ENCODE data around the gene TNS1. TPM values are rescaled to one million over a fixed set of nuclear protein-coding genes. Genes with fewer than 3 reads are reported as not detected.

Gene TNS1
- total RNA-seq, 1 experiment from 2014 or later = not detected

DNA sequence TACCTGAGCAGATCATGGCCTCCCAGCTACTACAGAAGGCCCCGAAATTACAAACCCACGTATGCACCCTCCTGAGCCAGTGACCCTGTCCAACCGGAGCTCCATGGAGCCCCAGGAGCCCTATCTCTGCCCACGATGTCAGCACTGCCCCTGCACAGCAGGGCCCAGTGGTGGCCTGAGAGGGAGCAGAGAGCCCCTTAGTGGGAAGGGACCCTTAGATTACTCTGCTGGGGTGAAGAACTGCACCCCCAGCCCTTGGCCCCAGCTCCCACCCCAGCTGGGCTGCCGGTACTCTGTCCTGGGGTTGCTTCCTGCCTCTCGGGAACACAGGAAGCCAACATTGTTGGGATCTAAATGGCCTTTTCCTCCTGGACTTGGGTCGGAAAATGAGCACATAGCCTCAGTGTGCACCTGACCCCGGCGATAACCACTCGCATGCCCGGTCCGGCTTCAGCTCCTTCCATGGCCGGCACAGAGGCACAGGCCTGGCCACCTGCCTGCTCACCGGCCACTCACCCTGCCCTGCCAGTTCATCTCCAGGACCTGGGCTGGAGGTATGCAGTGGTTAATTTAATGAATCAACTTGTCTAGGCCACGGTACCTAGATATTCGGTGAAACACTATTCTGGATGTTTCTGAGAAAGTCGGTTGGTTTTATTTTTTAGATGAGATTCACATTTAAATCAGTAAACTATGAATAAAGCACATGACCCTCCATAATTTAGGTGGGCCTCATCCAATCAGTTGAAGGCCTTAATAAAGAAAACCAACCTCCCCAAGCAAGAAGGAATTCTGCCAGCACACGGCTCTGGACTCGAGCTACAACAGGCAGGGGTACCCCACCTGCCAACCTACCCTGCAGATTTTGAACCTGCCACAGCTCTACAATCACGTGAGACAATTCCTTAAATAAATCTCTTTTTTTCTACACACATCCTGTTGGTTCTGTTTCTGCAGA, 19.2 kb downstream of the TNS1 start:
- no peak for DNase-seq (ENCODE audit: extremely low read depth, low read depth)

DNA sequence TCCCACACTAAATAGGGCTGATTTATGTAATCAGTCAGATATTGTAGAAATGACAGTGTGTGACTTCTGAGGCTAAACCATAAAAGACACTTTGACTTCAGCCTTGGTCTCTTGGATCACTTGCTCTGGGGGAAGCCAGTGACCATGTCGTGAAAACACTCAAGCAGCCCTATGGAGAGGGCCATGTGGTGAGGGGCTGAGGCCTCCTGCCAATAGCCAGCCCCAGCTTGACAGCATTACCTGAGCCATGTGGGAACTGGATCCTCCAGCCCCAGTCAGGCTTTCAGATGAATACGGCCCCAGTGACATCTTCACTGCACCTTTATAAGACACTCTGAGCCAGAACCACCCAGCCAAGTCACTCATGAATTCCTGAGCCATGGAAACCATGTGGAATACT, 20.8 kb downstream of the TNS1 start:
- DNase-seq (ENCODE audit: extremely low read depth, low read depth) = no peak

DNA sequence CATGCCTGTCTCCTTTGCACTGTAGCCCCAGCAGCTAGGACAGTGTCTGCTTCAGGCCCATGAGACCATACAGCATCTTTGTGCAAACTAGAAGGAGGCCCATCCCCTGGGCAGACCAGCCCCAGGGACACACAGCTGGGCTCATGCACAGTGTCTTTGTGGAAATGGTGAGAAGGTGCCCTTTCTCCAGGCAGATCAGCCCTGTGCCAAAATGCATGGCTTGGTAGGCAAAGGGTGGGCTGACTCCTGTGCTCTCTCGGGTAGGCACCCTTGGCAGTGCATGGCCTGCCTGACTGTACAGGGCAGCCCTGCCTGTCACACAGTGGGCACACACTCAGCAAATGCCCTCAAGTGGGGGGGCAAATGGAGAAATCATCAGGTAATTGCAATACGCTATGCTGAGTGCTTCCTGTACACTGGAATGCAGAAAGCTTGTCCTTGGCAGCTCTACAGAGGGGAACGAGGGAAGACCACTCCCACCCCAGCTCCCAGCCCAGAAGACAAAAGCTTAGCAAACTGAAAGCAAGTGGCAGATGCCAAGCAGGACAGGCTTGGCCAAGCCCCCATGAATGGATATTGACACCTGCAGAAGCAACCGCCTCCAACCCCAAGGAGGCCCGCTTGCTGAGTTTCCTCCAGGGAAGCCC, 21.6 kb downstream of the TNS1 start:
- no peak for DNase-seq (ENCODE audit: extremely low read depth, low read depth)

DNA sequence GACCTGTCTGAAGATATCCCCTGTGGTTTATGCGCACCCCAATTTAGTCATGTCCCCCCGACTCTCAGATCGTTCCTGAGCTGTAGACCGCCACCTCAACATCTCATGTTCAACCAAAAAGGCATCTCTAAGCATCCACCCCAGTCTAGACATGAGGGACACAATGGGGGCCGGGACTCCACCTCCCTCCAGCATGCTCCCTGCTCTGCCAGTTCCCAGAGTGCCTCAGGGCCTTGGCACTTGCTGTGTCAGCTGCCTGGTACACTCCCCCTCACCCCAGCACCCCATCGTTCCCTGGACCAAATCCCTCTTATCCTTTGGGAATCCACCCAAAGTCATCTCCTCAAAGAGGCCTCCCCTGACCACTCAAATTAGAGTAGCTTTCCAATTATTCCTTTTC, 22.2 kb downstream of the TNS1 start:
- DNase-seq (ENCODE audit: extremely low read depth, low read depth) = no peak

DNA sequence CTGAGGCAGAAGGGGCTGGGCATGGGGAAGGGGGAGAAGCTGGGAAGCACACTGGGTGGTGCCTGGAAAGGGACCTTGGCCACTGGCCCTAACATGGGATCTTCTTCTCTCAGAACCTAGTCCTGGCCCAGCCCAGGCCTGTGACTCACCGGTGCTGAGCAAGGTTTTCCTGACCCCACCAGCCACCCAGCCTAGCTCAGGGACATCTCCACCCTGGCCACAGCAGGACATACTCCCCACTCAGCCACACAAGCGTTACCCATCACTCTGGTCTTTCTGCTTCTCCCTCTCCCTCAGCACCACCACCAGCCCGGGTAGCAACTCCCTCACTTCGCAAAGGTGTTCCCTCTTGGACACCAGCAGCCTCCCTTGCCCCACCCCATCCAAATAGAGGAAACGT, 22.8 kb downstream of the TNS1 start:
- no peak for DNase-seq (ENCODE audit: extremely low read depth, low read depth)

DNA sequence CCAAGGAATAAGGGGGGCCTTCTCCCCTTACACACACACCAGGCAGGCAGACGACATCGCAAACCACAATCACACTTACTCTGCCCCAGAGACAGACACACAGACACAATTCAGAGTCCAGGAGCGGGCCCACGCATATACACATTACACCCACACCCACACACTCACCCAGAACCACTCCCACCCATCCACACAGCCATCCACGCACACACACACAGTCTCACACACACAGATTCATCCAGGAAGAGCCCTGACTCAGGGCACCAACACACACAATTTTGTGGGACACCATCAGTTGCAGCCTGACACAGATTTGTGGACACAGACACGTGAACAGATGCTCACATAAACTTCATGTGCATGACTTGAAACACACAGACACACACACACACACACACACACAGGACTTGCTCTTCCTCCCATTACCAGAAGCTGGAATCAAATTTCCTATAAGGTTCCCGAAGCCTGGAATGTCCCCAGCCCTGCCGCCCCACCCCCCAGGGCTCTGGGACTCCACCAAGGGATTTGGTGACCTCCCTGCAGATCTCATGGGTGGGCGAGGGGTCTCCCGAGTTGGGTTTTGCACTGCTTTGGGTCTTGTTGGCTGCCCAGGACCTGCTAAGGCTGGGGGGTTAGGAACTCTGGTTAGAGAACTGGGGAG, 23.5 kb downstream of the TNS1 start:
- DNase-seq (ENCODE audit: extremely low read depth, low read depth) = no peak

DNA sequence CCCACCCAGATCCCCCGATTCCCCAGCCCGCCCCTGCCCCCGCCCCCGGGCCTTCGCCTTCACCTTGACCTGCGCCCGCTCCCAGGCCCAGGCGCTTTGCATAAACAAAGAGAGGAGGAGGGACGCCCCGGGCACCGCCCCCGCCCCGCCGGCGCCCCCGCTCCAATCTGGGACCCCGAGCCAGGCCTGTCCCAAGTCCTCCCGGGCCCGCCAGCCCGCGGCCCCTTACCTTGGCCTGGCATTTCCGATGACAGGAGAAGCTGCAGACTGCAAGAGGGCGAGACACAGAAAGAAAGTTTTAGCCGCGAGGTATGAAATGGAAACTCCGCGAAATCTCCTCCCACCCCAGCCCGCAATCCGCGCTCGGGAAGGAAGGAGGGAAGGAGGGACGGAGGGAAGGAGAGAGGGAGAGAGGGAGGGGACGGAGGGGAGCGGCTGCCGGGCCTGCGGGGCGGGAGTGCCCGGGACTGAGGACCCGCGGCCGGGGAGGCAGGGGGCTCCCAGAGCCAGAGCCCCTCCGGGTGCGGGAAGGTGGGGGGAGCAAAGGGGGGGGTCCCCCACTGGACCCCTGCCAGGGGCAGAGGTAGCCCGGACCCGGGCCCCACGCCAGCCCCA, 24.2 kb downstream of the TNS1 start:
- DNase-seq (ENCODE audit: extremely low read depth, low read depth) = no peak

DNA sequence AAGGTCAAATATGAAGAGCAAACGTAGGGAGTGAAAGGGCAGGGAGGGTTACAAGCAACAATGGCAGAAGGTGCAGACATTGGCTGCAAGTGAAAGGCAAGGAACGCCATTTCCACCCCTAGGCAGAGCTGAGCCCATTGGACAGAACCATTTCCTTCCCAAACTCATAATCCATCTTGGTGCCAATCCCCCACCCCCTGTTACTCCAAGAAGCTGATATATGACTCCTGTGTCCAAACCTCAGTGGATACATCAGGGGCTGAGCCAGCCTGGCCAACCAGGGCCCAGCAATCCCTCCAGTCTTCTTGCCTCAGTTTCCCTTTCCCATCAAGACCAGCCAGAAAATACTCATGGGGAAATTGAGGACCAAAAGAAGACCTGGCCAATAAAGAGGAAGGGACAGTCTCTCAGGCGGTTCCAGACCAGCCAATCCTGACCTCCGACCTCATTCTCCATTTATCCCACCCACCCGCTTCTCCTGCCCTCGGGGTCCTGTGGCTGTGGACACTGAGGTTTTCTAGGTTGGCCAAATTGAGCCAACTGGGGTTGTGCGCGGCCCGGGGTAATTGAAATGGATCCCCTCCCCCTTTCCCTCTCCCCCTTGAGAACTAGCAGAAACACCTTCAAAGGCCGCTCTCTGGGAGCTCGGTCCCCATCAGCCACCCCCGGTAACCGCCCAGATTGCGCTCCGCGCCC, 24.8 kb downstream of the TNS1 start:
- no peak for DNase-seq (ENCODE audit: extremely low read depth, low read depth)

DNA sequence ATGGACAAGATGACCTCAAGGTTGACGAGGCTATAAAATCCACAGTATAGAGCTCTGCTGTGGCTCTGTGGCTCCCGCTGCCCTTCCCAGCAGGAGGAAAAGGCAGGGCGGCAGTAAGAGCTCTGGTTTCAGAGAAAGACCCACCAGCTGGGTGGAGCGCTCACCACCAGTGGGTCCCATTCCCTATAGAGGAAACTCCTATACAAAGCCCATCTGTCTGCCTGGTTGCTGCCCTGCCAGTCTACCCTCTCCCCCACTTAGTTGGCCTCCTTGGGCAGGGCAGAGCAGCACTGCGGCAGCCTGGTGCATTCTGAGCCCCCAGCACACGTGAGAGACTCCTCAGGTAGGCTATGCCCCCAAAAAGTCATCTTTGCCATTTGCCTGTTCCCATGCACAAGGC, 26.5 kb downstream of the TNS1 start:
- DNase-seq (ENCODE audit: extremely low read depth, low read depth) = no peak

DNA sequence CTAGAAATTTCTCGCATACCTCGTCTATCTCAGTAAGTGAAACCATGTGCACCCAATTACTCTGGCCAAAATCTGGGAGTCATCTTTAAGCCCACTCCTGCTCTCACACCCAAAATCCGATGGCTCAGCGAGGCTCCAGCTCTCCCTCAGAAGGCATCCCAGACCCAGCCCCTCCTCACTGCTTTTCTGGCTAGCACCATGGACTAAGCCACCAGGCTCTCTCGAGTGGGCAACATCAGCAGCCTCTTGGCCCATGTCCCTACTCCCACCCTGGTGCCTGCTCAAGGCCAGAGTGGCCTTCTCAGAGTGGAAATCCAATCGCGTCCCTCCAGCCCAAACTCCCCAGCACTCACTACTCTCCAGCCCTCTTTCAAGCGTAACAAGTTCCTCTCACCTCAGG, 27.2 kb downstream of the TNS1 start:
- DNase-seq (ENCODE audit: extremely low read depth, low read depth) = no peak

DNA sequence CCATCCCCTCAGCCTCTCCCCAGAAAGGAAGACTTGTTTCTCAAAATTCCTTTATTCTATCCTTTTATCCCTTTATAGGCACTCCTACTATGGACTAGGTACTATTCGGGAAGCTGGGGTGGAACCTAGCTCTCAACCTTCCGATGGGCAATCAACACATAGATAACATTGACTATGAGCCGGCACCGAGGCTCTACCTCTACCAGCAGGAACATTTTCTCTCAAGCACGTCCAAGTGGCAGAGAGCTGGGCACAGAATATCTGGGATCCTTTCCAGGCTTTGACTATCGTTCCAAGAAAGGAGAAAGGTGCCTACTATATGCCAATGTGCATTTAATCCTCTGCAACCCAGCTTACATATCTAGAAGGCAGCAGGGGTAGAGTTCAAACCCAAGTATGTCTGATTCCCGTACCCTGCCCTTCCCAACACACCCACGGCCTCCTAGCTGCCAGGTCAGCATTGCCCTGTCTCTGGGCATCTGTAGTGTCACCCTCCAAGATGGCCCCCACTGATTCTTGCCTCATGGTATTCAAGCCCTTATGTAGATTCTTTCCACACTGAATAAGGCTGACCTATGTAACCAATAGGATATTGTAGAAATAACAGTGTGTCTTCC, 28.3 kb downstream of the TNS1 start:
- DNase-seq (ENCODE audit: extremely low read depth, low read depth) = no peak

DNA sequence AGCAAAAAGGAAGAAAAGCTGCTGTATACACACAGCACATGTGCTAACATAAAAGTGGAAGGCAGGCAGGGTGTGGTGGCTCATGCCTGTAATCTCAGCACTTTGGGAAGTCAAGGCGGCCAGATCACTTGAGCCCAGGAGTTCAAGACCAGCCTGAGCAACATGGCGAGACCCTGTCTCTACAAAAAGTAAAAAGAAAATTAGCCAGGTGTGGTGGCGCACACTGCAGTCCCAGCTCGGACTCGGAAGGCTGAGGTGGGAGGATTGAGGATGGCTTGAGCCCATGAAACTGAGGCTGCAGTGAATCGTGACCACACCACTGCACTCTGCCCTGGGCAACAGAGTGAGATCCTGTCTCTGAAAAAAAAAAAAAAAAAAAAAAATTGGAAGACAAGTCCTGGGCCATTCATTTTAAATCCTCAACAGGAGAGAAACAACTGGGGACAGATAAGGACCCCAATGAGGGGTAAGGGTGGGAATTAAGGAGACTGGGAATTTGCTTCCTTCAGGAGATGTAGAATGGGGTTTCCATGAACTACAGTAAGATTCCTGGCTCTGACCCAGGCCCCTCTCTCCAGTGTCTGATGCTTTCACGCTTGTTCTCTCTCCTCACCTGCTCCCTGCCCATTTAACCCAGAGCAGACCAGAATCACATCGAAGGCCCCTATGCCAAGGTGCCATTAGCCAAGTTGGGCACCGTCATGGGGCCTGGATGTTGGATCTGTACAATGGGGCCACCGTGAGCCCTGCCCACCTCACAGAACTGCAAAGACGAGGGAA, 29.6 kb downstream of the TNS1 start:
- DNase-seq (ENCODE audit: extremely low read depth, low read depth) = no peak

DNA sequence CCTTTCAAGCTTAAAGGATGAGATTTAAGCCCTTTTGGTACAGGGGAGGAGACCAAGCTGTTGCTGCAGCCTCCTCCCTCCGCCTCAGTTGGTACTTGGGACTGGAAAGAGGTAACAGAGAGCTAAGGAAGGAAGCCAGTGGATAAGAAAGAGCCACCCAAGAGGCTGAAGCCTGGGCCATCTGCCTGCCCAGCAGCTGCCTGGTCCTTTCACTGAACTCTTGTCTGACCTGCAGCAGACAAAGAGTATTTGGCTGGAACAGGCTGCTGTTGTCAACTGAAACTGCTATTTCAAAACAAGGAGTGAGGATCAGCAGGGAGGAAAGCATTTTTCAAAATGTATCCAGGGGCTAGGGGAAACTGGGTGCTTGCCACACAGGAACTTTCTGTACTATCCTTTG, 30.3 kb downstream of the TNS1 start:
- DNase-seq (ENCODE audit: extremely low read depth, low read depth) = no peak

DNA sequence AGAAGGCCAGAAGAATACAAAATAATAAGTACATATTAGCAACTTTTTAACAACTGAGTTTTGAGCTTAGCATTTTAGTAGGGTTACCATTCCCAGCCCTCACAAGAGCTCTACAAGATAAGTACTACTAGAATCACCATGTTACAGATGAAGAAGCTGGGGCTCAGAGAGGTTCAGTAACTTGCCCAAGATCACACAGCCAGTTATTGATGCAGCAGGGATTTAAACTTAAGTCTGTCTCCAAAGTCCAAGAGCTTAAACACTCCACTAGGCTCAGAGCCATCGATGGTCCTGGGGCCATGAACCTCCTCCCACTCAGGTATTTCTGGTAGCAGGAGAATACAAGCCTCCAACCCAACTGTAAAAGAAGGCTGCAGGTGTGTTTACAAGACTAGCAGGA, 30.8 kb downstream of the TNS1 start:
- no peak for DNase-seq (ENCODE audit: extremely low read depth, low read depth)

DNA sequence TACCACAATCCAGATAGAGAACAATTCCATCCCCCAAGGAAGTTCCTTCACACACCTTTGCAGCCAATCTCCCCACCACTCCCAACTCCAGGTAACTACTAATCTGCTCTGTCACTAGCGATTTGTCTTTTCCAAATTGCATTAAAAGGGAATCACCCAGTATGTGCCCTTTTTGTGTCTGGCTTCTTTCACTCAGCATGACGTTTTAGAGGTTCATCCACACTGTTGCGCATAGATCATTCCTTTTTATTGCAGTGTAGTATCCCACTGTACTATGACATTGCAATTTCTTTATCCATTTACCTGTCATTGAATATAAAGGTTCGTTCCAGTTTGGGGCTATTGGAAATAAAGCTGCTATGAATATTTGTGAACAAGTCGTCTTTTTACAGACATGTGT, 31.6 kb downstream of the TNS1 start:
- no peak for DNase-seq (ENCODE audit: extremely low read depth, low read depth)

DNA sequence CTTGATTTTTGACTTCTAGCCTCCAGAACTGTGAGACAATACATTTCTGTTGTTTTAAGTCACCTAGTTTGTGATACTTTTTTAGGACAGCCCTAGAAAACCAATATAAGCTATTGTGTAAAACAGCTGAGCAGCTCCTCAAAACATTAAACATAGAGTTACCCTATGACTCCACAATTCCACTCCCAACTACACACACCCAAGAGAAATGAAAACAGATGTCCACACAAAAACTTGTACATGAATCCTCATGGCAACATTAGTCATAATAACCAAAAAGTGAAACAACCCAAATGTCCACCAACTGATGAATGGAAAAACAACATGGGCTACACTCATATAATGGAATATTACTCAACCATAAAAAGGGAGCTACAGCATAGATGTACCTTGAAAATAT, 32.6 kb downstream of the TNS1 start:
- DNase-seq (ENCODE audit: extremely low read depth, low read depth) = no peak

DNA sequence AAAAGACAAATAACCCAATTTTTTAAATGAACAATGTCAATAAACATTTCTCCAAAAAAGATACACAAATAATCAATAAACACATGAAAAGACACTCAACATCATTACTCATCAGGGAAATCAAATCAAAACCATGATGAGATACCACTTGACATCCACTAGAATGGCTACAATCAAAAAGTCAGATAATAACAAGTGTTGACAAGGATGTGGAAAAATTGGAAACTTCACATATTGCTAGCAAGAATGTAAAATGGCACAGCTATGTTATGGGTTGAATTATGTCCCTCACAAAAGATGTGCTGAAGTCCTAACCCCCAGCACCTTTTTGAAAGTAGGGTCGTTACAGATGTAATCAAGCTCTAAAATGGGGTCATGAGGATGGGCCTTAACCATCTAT, 33.2 kb downstream of the TNS1 start:
- DNase-seq (ENCODE audit: extremely low read depth, low read depth) = no peak

DNA sequence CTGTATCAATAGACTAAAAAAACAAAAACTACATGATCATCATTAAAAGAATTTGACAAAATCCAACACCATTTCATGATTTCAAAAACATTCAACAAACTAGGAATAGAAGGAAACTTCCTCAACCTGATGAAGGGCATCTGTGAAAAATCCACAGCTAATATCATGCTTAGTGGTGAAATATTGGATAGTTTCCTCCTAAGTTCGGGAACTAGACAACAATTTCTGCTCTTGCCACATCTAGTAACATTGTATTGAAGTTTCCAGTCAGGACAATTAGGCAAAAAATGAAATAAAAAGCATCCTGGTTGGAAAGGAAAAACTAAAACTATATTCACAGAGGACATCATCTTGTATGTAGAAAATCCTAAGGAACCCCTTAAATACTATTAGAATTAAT, 34.8 kb downstream of the TNS1 start:
- no peak for DNase-seq (ENCODE audit: extremely low read depth, low read depth)

DNA sequence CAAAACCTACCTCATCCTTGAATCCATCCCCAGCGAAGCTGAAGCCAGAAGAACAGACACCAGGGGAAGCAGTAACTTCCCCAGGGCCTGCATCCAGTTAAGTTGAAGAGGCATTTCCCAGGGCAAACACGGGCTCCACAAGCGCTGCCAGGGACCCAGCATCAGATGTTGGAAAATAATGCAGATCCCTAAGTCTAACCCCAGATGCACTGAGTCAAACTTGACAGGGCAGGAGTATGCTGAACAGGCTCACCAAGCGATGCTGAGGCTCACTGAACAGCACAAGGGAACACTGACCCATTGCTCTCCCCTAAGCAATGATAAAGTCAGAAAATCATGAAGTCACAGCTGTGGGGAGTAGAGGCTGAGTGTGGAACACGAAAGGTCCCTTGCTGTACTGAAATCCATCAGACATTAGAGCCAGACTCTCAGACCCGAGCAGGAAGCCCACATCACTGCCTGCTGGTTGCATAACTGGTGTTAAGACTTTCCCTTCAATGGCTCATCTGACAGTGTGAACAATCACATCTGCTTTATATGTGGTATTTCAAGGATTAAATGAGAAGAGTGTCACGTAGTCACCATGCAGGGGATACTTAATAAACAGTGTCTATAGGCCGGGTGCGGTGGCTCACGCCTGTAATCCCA, 36.2 kb downstream of the TNS1 start:
- DNase-seq (ENCODE audit: extremely low read depth, low read depth) = no peak
